ENCODE results near the gene EFCAB13. TPM values are rescaled to one million over a fixed set of nuclear protein-coding genes. Genes with fewer than 3 reads are reported as not detected.
"Not testable (repeated sequence)": the region's sequence is repeated elsewhere in the genome, so short reads cannot be mapped to it uniquely, and the experiment has no call there.

EFCAB13 gene
- total RNA-seq, 6 donors from 2014 or later: 3.2 to 21.0 (median 8.1) TPM

- TF ChIP-seq EP300 (IDR thresholded peaks at IDR 0.05): no peak
- no peak for TF ChIP-seq POLR2AphosphoS5 (IDR thresholded peaks at IDR 0.05)
- TF ChIP-seq POLR2A (IDR thresholded peaks at IDR 0.05): no peak
- TF ChIP-seq CTCF (IDR thresholded peaks at IDR 0.05): no peak
- H3K27ac ChIP-seq: no peak overlapping the region
- ATAC-seq (ENCODE audit: low FRiP score in 2 of 2) (no peak), DNase-seq (no peak)
- H3K4me3 ChIP-seq: no peak overlapping the region
- no peaks in the 10 kb centered on the region for H3K27me3 ChIP-seq
- no peaks in the 10 kb centered on the region for H3K4me1 ChIP-seq
- peaks cover 0 to 2% (median 0%) of the 10 kb centered on the region in 4 donors for H3K36me3 ChIP-seq
- H3K9me3 ChIP-seq: no peaks in the 10 kb centered on the region
Observed at GRCh38 chr17:47404875-47405274, 81.1 kb downstream of the EFCAB13 start.

- no peak for ATAC-seq (ENCODE audit: low FRiP score in 2 of 2)
- 96 to 99% methylated on average over 3 of the region's 3 CpGs for WGBS, 2 donors
- DNase-seq: no peak
- TF ChIP-seq EP300 (IDR thresholded peaks at IDR 0.05) (no peak), POLR2AphosphoS5 (IDR thresholded peaks at IDR 0.05) (no peak), POLR2A (IDR thresholded peaks at IDR 0.05) (no peak), CTCF (IDR thresholded peaks at IDR 0.05) (no peak)
- Histone ChIP-seq H3K27me3 (no peaks in the 10 kb centered on the region), H3K4me1 (no peaks in the 10 kb centered on the region), H3K36me3 (peaks cover 0 to 3% (median 0%) of the 10 kb centered on the region in 4 donors), H3K9me3 (no peaks in the 10 kb centered on the region), H3K4me3 (no peak overlapping the region), H3K27ac (no peak overlapping the region)
Observed at GRCh38 chr17:47413872-47414271, 90.1 kb downstream of the EFCAB13 start.

- TF ChIP-seq CTCF (IDR thresholded peaks at IDR 0.05) (no peak), EP300 (IDR thresholded peaks at IDR 0.05) (no peak), POLR2AphosphoS5 (IDR thresholded peaks at IDR 0.05) (no peak), POLR2A (IDR thresholded peaks at IDR 0.05) (no peak)
- DNase-seq: no peak
- H3K27ac ChIP-seq: no peak overlapping the region
- H3K36me3 ChIP-seq: peaks cover 0 to 3% (median 0%) of the 10 kb centered on the region in 4 donors
- H3K4me3 ChIP-seq: no peak overlapping the region
- H3K9me3 ChIP-seq: no peaks in the 10 kb centered on the region
- H3K27me3 ChIP-seq: no peaks in the 10 kb centered on the region
- no peaks in the 10 kb centered on the region for H3K4me1 ChIP-seq
- 96 to 100% methylated on average over 1 of the region's 1 CpG for WGBS, 2 donors
- ATAC-seq (ENCODE audit: low FRiP score in 2 of 2): no peak
Observed at GRCh38 chr17:47414612-47415011, 90.9 kb downstream of the EFCAB13 start.

- H3K27ac ChIP-seq: no peak overlapping the region
Observed at GRCh38 chr17:47423406-47424295, 99.9 kb downstream of the EFCAB13 start.

GRCh38 chr17:47425233-47425632, 101.5 kb downstream of the EFCAB13 start:
- not testable (repeated sequence) for H3K4me3 ChIP-seq; H3K27me3 ChIP-seq; DNase-seq; H3K27ac ChIP-seq; H3K9me3 ChIP-seq; H3K36me3 ChIP-seq; ATAC-seq (ENCODE audit: low FRiP score in 2 of 2)
- H3K4me1 ChIP-seq: peaks cover 4 to 15% (median 9%) of the 10 kb centered on the region in 4 donors
- 87 to 90% methylated on average over 3 of the region's 3 CpGs for WGBS, 2 donors

More at GRCh38 chr17:47423406-47424295, 99.9 kb downstream of the EFCAB13 start:
- Histone ChIP-seq H3K9me3 (no peaks in the 10 kb centered on the region), H3K27me3 (peaks cover 0 to 9% (median 1%) of the 10 kb centered on the region in 4 donors), H3K4me3 (peak overlapping the region in 3 of 4 donors; percentile 46 to 54 (median 52)), H3K36me3 (no peaks in the 10 kb centered on the region), H3K4me1 (peaks cover 4 to 15% (median 9%) of the 10 kb centered on the region in 4 donors)
- peak in 1 of 2 donors; percentile 74 for ATAC-seq (ENCODE audit: low FRiP score in 2 of 2)
- WGBS, 2 donors: 7 to 9% methylated on average over 28 to 93 of the region's 113 CpGs
- no peak for TF ChIP-seq EP300 (IDR thresholded peaks at IDR 0.05)
- TF ChIP-seq POLR2AphosphoS5 (IDR thresholded peaks at IDR 0.05): no peak
- no peak for TF ChIP-seq CTCF (IDR thresholded peaks at IDR 0.05)
- no peak for TF ChIP-seq POLR2A (IDR thresholded peaks at IDR 0.05)
- DNase-seq: peak in 1 of 2 donors; percentile 89

GRCh38 chr17:47425887-47426635, 102.3 kb downstream of the EFCAB13 start:
- H3K4me1 ChIP-seq: peaks cover 4 to 15% (median 9%) of the 10 kb centered on the region in 4 donors
- not testable (repeated sequence) for H3K27me3 ChIP-seq; DNase-seq; H3K27ac ChIP-seq; ATAC-seq (ENCODE audit: low FRiP score in 2 of 2); H3K9me3 ChIP-seq; H3K36me3 ChIP-seq; H3K4me3 ChIP-seq
- WGBS, 2 donors: 92 to 93% methylated on average over 3 of the region's 3 CpGs

Measured in upper lobe of left lung (tissue), 6 donors.